SK-N-MC (cell line): Measurements from ENCODE around the gene NFIB.

Source experiments
- DNase-seq: peaks from one replicate; pipeline ENCODE4 v3.0.0-alpha.2; 2011; ENCODE audit warnings: low read depth, low spot score
- H3K27ac ChIP-seq: fragments of 200-600 bp; sonication (generic); 2 replicates; pipeline ENCODE4 v1.5.1; 2016; ENCODE audit warnings: mixed run types
- H3K36me3 ChIP-seq: fragments of 200-600 bp; sonication (generic); 2 replicates; pipeline ENCODE4 v1.6.1; 2017; ENCODE audit warnings: antibody characterized with exemption, low read length, mixed read lengths; ENCODE audit not compliant: insufficient read depth
- H3K4me3 ChIP-seq: fragments of 200-600 bp; sonication (generic); 2 replicates; pipeline ENCODE4 v1.5.1; 2016
- H3K9ac ChIP-seq: fragments of 200-600 bp; sonication (generic); 2 replicates; pipeline ENCODE4 v1.8.0; 2017; ENCODE audit warnings: mixed run types, mixed read lengths; ENCODE audit not compliant: insufficient read length
- H3K9me3 ChIP-seq: fragments of 200-600 bp; sonication (generic); 2 replicates; pipeline ENCODE4 v1.6.1; 2017; ENCODE audit warnings: low read depth, mild to moderate bottlenecking, antibody characterized with exemption, low read length, moderate library complexity, mixed read lengths
- EZH2 ChIP-seq: fragments of 200-600 bp; sonication (generic); IDR thresholded peaks from one replicate; pipeline ENCODE4 v1.6.1; 2017; ENCODE audit warnings: antibody characterized with exemption
- FOXP2 ChIP-seq: optimal IDR thresholded peaks from 2 replicates; pipeline ENCODE3; 2011; ENCODE audit warnings: mild to moderate bottlenecking, moderate library complexity; ENCODE audit not compliant: insufficient read depth; ENCODE audit errors: extremely low read length, control extremely low read depth
- POLR2AphosphoS5 ChIP-seq: IDR thresholded peaks from 2 replicates; pipeline ENCODE4 v1.6.1; 2012; ENCODE audit warnings: mild to moderate bottlenecking, low read depth, low read length, borderline replicate concordance

Gene NFIB

GRCh38 chr9:14198047-14198840, 115.7 kb downstream of the NFIB start:
- Histone ChIP-seq H3K9me3 (no peaks in the 10 kb centered on the region), H3K27ac (peak overlapping the region; percentile 59; the same call in 1 of the 2 replicates), H3K9ac (no peak overlapping the region), H3K4me3 (no peak overlapping the region), H3K36me3 (no peaks in the 10 kb centered on the region)
- DNase-seq, result no peak
- TF ChIP-seq POLR2AphosphoS5 (no peak), EZH2 (no peak), FOXP2 (no peak)

- peak overlapping the region; percentile 56 for H3K4me3 ChIP-seq
- no peak overlapping the region for H3K9ac ChIP-seq
- peak overlapping the region; percentile 59; the same call in 1 of the 2 replicates for H3K27ac ChIP-seq
- no peak; the same call in 1 of the 2 replicates for TF ChIP-seq POLR2AphosphoS5
- no peak for TF ChIP-seq EZH2
- TF ChIP-seq FOXP2, result no peak
- H3K9me3 ChIP-seq, result no peaks in the 10 kb centered on the region
- DNase-seq, result no peak
- no peaks in the 10 kb centered on the region for H3K36me3 ChIP-seq
Measured at GRCh38 chr9:14197325-14197858, 116.5 kb downstream of the NFIB start.

GRCh38 chr9:14193328-14193990, 120.5 kb downstream of the NFIB start:
- Histone ChIP-seq H3K27ac (no peak overlapping the region), H3K4me3 (no peak overlapping the region), H3K9me3 (no peaks in the 10 kb centered on the region), H3K36me3 (no peaks in the 10 kb centered on the region), H3K9ac (no peak overlapping the region)
- no peak for TF ChIP-seq EZH2
- no peak for TF ChIP-seq FOXP2
- TF ChIP-seq POLR2AphosphoS5, result no peak
- no peak for DNase-seq

- Histone ChIP-seq H3K36me3 (no peaks in the 10 kb centered on the region), H3K9me3 (no peaks in the 10 kb centered on the region), H3K4me3 (no peak overlapping the region), H3K9ac (no peak overlapping the region), H3K27ac (no peak overlapping the region)
- no peak for TF ChIP-seq POLR2AphosphoS5
- no peak for TF ChIP-seq FOXP2
- no peak for TF ChIP-seq EZH2
- DNase-seq, result no peak
Measured at GRCh38 chr9:14192556-14192955, 121.4 kb downstream of the NFIB start.

GRCh38 chr9:14191512-14191911, 122.4 kb downstream of the NFIB start:
- no peak for DNase-seq
- TF ChIP-seq EZH2 (no peak), FOXP2 (no peak), POLR2AphosphoS5 (no peak)
- H3K4me3 ChIP-seq, result no peak overlapping the region
- H3K9ac ChIP-seq, result no peak overlapping the region
- no peak overlapping the region for H3K27ac ChIP-seq
- H3K9me3 ChIP-seq, result no peaks in the 10 kb centered on the region
- H3K36me3 ChIP-seq, result no peaks in the 10 kb centered on the region

GRCh38 chr9:14190240-14190639, 123.7 kb downstream of the NFIB start:
- Histone ChIP-seq H3K36me3 (no peaks in the 10 kb centered on the region), H3K9ac (no peak overlapping the region)

GRCh38 chr9:14189578-14189977, 124.4 kb downstream of the NFIB start:
- H3K9me3 ChIP-seq, result no peaks in the 10 kb centered on the region
- TF ChIP-seq POLR2AphosphoS5, result no peak
- no peak for TF ChIP-seq EZH2

More at GRCh38 chr9:14190240-14190639, 123.7 kb downstream of the NFIB start:
- TF ChIP-seq EZH2, result no peak
- no peak for TF ChIP-seq POLR2AphosphoS5
- H3K4me3 ChIP-seq, result no peak overlapping the region
- DNase-seq, result no peak
- no peaks in the 10 kb centered on the region for H3K9me3 ChIP-seq
- H3K27ac ChIP-seq, result no peak overlapping the region

GRCh38 chr9:14189146-14189545, 124.8 kb downstream of the NFIB start:
- Histone ChIP-seq H3K4me3 (no peak overlapping the region), H3K36me3 (no peaks in the 10 kb centered on the region), H3K9me3 (no peaks in the 10 kb centered on the region), H3K9ac (no peak overlapping the region), H3K27ac (no peak overlapping the region)
- TF ChIP-seq FOXP2, result no peak
- TF ChIP-seq EZH2, result no peak
- TF ChIP-seq POLR2AphosphoS5, result no peak
- DNase-seq, result no peak

More at GRCh38 chr9:14189578-14189977, 124.4 kb downstream of the NFIB start:
- DNase-seq, result no peak
- H3K9ac ChIP-seq, result no peak overlapping the region
- H3K4me3 ChIP-seq, result no peak overlapping the region
- no peak overlapping the region for H3K27ac ChIP-seq
- no peaks in the 10 kb centered on the region for H3K36me3 ChIP-seq

- Histone ChIP-seq H3K9me3 (no peaks in the 10 kb centered on the region), H3K4me3 (no peak overlapping the region), H3K27ac (peak overlapping the region; percentile 56; the same call in 1 of the 2 replicates), H3K36me3 (no peaks in the 10 kb centered on the region), H3K9ac (no peak overlapping the region)
- DNase-seq, result no peak
- TF ChIP-seq POLR2AphosphoS5 (no peak), EZH2 (no peak), FOXP2 (no peak)
Measured at GRCh38 chr9:14188538-14188937, 125.4 kb downstream of the NFIB start.
